ENCODE results near the gene LRP1B.

LRP1B gene

DNA sequence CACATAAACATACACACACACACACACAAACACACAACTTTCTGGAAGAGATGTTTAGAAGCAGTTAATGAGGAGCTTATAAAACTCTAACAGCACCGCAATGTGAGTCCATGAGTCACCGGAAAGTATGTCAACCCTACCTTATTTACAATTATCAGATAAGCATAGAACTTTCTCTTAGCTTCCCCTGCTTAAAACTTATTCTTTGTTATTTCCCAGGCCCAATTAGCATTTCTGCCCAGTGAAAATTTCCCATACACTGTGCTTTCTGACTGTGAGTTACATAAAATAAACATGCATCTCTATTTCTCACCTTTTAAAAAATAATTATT is 737.6 kb downstream of the LRP1B start:
- H3K4me3 ChIP-seq (replicated peaks; ENCODE audit: low read depth, low read length), result no peak overlapping the region
- TF ChIP-seq, protein P1, sequence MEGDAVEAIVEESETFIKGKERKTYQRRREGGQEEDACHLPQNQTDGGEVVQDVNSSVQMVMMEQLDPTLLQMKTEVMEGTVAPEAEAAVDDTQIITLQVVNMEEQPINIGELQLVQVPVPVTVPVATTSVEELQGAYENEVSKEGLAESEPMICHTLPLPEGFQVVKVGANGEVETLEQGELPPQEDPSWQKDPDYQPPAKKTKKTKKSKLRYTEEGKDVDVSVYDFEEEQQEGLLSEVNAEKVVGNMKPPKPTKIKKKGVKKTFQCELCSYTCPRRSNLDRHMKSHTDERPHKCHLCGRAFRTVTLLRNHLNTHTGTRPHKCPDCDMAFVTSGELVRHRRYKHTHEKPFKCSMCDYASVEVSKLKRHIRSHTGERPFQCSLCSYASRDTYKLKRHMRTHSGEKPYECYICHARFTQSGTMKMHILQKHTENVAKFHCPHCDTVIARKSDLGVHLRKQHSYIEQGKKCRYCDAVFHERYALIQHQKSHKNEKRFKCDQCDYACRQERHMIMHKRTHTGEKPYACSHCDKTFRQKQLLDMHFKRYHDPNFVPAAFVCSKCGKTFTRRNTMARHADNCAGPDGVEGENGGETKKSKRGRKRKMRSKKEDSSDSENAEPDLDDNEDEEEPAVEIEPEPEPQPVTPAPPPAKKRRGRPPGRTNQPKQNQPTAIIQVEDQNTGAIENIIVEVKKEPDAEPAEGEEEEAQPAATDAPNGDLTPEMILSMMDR (IDR thresholded peaks at IDR 0.05; ENCODE audit: low read depth, low read length, missing control alignments), result no peak
- no peak for DNase-seq (ENCODE audit: extremely low read depth, low read depth)

DNA sequence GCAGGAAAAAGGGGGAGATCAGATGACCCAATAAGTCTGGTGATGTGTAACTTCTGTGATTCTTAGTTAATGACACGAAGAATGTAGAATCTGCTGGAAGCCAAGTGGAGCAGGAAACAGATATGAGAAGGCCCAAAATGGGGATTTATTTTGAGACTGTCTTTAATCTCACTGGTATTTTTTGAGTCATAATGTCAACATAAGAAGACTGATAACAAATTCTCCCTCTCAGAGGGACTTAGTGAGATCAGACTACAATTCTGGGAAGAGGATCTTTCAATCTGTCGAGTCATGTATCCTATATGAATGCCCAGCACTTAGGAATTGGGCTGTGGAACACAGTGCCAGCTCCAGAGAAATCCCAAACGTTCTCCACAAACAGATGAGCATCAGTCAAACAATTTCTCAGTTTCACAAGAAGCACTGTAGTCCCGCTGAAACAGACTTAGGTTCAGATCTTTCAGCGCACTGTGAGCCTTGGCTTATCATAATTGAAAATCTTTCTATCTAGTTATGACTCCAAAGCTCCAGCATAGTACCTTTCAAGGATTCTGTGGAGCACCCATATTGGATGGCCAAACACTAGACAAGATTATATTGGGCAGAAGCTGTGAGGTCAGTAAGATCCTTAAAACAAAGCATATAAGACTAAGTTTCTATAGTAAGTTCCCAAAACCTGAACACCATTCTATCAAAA is 738.2 kb downstream of the LRP1B start:
- TF ChIP-seq, protein P1 (IDR thresholded peaks at IDR 0.05; ENCODE audit: low read depth, low read length, missing control alignments), result no peak
- H3K4me3 ChIP-seq (replicated peaks; ENCODE audit: low read depth, low read length), result no peak overlapping the region
- DNase-seq (ENCODE audit: extremely low read depth, low read depth), result no peak

DNA sequence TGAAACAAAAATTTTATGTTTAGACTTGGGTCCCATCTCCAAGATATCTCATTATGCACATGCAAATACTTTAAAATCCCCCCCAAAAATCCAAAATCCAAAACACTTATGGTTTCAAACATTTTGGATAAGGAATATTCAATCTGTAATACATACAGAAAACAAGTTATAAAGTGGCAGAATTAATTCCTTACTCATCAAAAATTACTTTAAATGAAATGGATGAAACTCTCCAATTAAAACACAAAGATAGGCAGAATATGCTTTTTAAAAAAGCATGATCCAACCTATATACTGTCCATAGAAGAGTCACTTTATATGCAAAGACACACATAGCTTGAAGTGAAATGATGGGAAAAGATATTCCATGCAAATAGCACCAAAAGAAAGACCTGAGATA is 744.6 kb downstream of the LRP1B start:
- no peak overlapping the region for H3K4me3 ChIP-seq (replicated peaks; ENCODE audit: low read depth, low read length)
- DNase-seq (ENCODE audit: extremely low read depth, low read depth), result no peak
- TF ChIP-seq, protein P1 (IDR thresholded peaks at IDR 0.05; ENCODE audit: low read depth, low read length, missing control alignments), result no peak

DNA sequence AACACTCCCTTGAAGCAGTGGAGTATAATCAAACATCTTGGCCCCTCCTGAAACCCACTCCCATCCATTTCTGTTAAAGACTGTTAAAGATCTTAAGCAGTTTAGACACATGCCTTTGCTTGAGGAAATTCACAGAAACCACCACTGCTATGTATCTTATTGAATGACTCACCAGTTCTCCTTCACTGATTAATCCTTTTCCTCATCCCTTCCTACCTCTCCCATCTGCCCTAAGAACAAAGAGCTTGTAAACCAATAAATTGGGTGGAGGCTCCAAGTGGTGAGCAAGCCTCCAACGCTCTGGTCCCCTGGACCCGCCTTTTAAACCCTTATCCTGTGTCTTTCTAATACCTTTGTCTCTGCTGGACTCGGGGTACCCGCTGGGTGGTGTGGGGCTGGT is 746.1 kb downstream of the LRP1B start:
- DNase-seq (ENCODE audit: extremely low read depth, low read depth), result no peak
- no peak overlapping the region for H3K4me3 ChIP-seq (replicated peaks; ENCODE audit: low read depth, low read length)
- TF ChIP-seq, protein P1 (IDR thresholded peaks at IDR 0.05; ENCODE audit: low read depth, low read length, missing control alignments), result no peak

DNA sequence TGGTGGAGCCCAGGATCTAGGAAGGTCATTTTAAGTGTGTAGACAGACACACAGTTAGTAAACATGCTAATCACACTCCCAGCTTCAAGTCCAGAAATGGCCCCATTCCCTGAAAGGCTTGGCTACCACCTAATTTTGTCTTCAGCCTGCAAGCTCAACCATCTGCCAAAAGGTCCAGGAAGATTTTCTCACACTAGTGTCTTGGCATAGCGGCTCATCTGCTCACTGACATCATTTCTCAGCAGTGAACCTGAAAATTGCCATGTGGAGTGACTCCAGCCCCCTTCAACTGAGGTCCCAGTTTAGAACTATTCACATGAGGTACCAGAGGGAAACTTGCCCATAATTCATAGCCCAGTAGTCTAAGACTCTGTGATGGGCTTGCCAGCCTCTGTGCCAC is 748.9 kb downstream of the LRP1B start:
- TF ChIP-seq, protein P1 (IDR thresholded peaks at IDR 0.05; ENCODE audit: low read depth, low read length, missing control alignments), result no peak
- H3K4me3 ChIP-seq (replicated peaks; ENCODE audit: low read depth, low read length), result no peak overlapping the region
- no peak for DNase-seq (ENCODE audit: extremely low read depth, low read depth)

DNA sequence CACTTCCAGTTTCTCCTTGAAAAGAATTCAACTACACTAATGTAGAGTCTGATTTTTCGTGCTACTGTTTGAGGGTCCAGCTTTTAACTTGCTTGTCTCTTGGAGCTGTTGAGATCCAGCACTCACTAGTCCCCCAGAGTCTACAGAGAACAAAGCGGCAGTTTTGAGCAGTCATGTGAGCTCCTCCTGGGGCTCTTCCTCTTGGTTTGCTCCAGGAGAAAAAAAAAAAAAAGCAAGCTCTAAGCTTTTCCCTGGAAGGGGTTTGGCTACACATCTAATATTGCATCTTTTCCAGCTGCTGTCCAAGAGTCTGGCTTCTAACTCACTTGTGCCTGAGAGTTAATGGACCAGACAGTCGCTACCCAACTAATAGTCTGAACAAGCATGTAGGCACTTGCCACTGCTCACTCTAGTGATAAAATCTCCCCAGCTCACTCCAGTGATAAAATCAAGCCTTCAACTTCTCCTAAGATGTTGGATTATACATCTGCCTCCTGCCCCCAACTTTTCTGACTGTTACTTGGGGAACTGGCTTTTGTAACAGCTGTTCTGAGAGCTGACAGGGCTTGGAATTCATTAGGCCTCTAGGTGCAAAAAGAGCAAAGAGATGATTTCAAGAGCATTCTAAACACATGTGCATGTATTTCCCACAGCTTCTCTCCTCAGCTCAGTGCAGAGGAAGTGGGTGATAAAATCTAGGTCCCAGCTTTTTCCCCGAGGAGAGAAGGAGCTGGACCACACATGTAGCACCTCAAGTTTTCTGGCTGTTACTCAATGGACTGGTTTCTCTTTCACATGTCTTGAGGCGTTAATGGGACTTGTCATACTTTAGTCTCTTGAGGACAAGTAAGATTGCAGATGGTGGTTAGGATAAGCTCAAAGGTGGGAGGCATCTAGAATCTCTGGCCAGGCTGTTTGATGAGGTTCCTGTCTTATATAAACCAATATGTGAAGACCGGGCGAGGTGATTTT is 750.5 kb downstream of the LRP1B start:
- no peak overlapping the region for H3K4me3 ChIP-seq (replicated peaks; ENCODE audit: low read depth, low read length)
- DNase-seq (ENCODE audit: extremely low read depth, low read depth), result no peak

More for the DNA sequence above, 750.5 kb downstream of the LRP1B start:
- TF ChIP-seq, protein P1 (IDR thresholded peaks at IDR 0.05; ENCODE audit: low read depth, low read length, missing control alignments), result no peak
